ENCODE data around the gene BCL7A. TPM values are rescaled to one million over a fixed set of nuclear protein-coding genes. Genes with fewer than 3 reads are reported as not detected.

The BCL7A gene
- total RNA-seq, 1 experiment from 2014 or later: 18.2 TPM

DNA sequence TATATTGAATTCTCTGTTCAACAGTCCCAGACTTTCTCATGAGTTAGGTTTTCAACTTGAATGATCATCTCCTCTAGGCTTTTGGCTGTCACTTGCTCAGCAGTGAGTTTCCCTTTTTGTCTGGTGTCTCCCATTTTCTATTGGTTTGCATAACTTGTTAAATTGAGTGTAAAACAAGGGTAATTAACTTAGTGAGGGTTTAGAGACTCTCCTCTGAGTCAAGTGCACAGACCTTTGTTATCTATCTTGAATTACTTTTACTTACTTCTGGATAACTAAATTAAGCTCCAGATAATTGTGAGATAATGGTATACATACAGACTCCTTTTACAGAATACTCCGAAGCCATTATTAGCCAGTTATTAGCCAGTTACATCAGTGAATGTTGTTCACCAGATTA is 78.9 kb downstream of the BCL7A start:
- no peak overlapping the region for H3K14ac ChIP-seq (ENCODE audit: insufficient read depth, low read length)
- H3K4me2 ChIP-seq (ENCODE audit: insufficient read depth, insufficient read length, low read length): no peak overlapping the region
- H2AFZ ChIP-seq (ENCODE audit: low read length): no peak overlapping the region
- peaks cover 3% of the 10 kb centered on the region; the same call in 1 of the 2 replicates for H3K4me1 ChIP-seq (ENCODE audit: insufficient read depth, low read length)
- no CpG with 5 or more reads among the region's 1 CpG for WGBS (ENCODE audit: extremely low coverage, insufficient read length, low lambda C conversion rate)
- Mint-ChIP-seq H3K27me3 (ENCODE audit: low read depth) (no peaks in the 10 kb centered on the region), H3K4me1 (peaks cover 16 to 20% of the 10 kb centered on the region in 2 experiments), H3K36me3 (ENCODE audit: insufficient read depth in 1 of 3, low read depth in 3 of 3) (peaks cover 3 to 7% (median 6%) of the 10 kb centered on the region in 3 experiments; a peak in 2 of 7 replicates), H3K4me3 (no peak overlapping the region), H3K27ac (no peak overlapping the region), H3K9me3 (peaks cover 0 to 3% of the 10 kb centered on the region in 2 experiments; a peak in 1 of 5 replicates)
- no peak overlapping the region for H4K91ac ChIP-seq (ENCODE audit: insufficient read length, low read depth, low read length)
- no peak overlapping the region for H2BK20ac ChIP-seq (ENCODE audit: low read depth, low read length, poor library complexity, severe bottlenecking)
- H3K79me1 ChIP-seq (ENCODE audit: insufficient read depth, low read depth, low read length, poor library complexity, severe bottlenecking): no peaks in the 10 kb centered on the region
- H2BK12ac ChIP-seq (ENCODE audit: insufficient read length, low read depth, low read length): no peak overlapping the region
- no peak overlapping the region for H3K23ac ChIP-seq (ENCODE audit: insufficient read length, low read depth, low read length)
- no peaks in the 10 kb centered on the region for H3K27me3 ChIP-seq (ENCODE audit: insufficient read depth, low read length)
- H3K4ac ChIP-seq (ENCODE audit: low read depth, low read length): no peak overlapping the region
- no peak overlapping the region for H2BK120ac ChIP-seq (ENCODE audit: low read depth, low read length, poor library complexity, severe bottlenecking)
- H3K18ac ChIP-seq (ENCODE audit: insufficient read length, low read depth, low read length): no peak overlapping the region
- no peak for DNase-seq
- H3K79me2 ChIP-seq (ENCODE audit: insufficient read depth, low read length): no peaks in the 10 kb centered on the region
- no peak overlapping the region for H3K56ac ChIP-seq (ENCODE audit: insufficient read length, low read depth, low read length)
- H3K9ac ChIP-seq (ENCODE audit: extremely low read depth, insufficient read length, low read length): no peak overlapping the region
- H4K8ac ChIP-seq (replicated peaks; ENCODE audit: insufficient read length, low read depth, low read length): no peak overlapping the region
- no peak overlapping the region for H3T11ph ChIP-seq (ENCODE audit: low read length)
- H3K27ac ChIP-seq (ENCODE audit: insufficient read length, low read depth, low read length): no peak overlapping the region
- no peak overlapping the region for H4K5ac ChIP-seq (ENCODE audit: insufficient read length, low read depth, low read length)
- no peaks in the 10 kb centered on the region for H3K23me2 ChIP-seq (ENCODE audit: insufficient read length, low read depth, low read length, poor library complexity, severe bottlenecking)
- TF ChIP-seq, protein P1, sequence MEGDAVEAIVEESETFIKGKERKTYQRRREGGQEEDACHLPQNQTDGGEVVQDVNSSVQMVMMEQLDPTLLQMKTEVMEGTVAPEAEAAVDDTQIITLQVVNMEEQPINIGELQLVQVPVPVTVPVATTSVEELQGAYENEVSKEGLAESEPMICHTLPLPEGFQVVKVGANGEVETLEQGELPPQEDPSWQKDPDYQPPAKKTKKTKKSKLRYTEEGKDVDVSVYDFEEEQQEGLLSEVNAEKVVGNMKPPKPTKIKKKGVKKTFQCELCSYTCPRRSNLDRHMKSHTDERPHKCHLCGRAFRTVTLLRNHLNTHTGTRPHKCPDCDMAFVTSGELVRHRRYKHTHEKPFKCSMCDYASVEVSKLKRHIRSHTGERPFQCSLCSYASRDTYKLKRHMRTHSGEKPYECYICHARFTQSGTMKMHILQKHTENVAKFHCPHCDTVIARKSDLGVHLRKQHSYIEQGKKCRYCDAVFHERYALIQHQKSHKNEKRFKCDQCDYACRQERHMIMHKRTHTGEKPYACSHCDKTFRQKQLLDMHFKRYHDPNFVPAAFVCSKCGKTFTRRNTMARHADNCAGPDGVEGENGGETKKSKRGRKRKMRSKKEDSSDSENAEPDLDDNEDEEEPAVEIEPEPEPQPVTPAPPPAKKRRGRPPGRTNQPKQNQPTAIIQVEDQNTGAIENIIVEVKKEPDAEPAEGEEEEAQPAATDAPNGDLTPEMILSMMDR (conservative IDR thresholded peaks at IDR 0.05): no peak
- no peak overlapping the region for H2BK15ac ChIP-seq (ENCODE audit: low read depth, low read length)
- no peaks in the 10 kb centered on the region for H3K9me3 ChIP-seq (ENCODE audit: control insufficient read depth, low read depth, low read length)
- no peak overlapping the region for H2BK5ac ChIP-seq (ENCODE audit: insufficient read length, low read length)
- peaks cover 2% of the 10 kb centered on the region for H4K20me1 ChIP-seq (ENCODE audit: control insufficient read depth, insufficient read depth, insufficient read length)
- no peak overlapping the region for H2AK5ac ChIP-seq (ENCODE audit: insufficient read length, low read length)

All from H9 (cell line).